Panc1 (cell line): ENCODE results near the gene ISYNA1. TPM values are rescaled to one million over a fixed set of nuclear protein-coding genes. Genes with fewer than 3 reads are reported as not detected.

ENCODE experiments used
- ATAC-seq: fragments of 200-7000 bp; cut with Tn5 transposase; 2 replicates; pipeline ENCODE4 v1.9.1; 2020; ENCODE audit warnings: mild to moderate bottlenecking, moderate library complexity
- BruUV-seq: library from RNA; stranded (reverse); fragments of 400-500 nt; replicated peaks from 2 replicates; lab custom pipeline; 2021; lab: Mats Ljungman, UMichigan
- CTCF ChIA-PET: fragments of 300-600 bp; sonication (Branson Sonifier 250); formaldehyde crosslinking; loops from one replicate; lab custom pipeline; 2022; ENCODE audit warnings: antibody characterized with exemption; lab: Charles Lee
- POLR2A ChIA-PET: fragments of 300-600 bp; sonication (Branson Sonifier 250); formaldehyde crosslinking; loops from one replicate; lab custom pipeline; 2022; ENCODE audit warnings: antibody characterized with exemption; lab: Charles Lee
- DNase-seq: peaks from one replicate; pipeline ENCODE4 v3.0.0-alpha.2; 2010; ENCODE audit warnings: low read depth, low spot score
- H3K27ac ChIP-seq: 2 replicates; pipeline ENCODE4 v1.5.1; 2011; ENCODE audit warnings: mild to moderate bottlenecking, low read length, inconsistent platforms
- H3K27me3 ChIP-seq: fragments of 200-500 bp; sonication (Bioruptor generic); 2 replicates; pipeline ENCODE4 v1.6.0; 2014; ENCODE audit warnings: low read length, inconsistent platforms; ENCODE audit not compliant: control insufficient read depth, insufficient read depth
- H3K36me3 ChIP-seq: fragments of 200-500 bp; sonication (Bioruptor generic); 2 replicates; pipeline ENCODE4 v1.5.1; 2014; ENCODE audit warnings: inconsistent platforms, mild to moderate bottlenecking, low read length, moderate library complexity; ENCODE audit not compliant: control insufficient read depth, insufficient read depth
- H3K4me1 ChIP-seq: 2 replicates; pipeline ENCODE4 v1.5.1; 2011; ENCODE audit warnings: inconsistent platforms, mild to moderate bottlenecking, low read length, moderate library complexity; ENCODE audit not compliant: control insufficient read depth, insufficient read depth
- H3K4me3 ChIP-seq, 2 experiments: 2 replicates each; pipeline ENCODE4 v1.5.1; 2011 to 2012; ENCODE audit warnings: low read depth in 2 of 2, low read length in 2 of 2, mild to moderate bottlenecking in 2 of 2, inconsistent platforms in 1 of 2, moderate library complexity in 1 of 2
- H3K9me3 ChIP-seq: fragments of 200-500 bp; sonication (Bioruptor generic); 2 replicates; pipeline ENCODE4 v1.5.1; 2014; ENCODE audit warnings: low read depth, mild to moderate bottlenecking, inconsistent platforms, low read length, moderate library complexity; ENCODE audit not compliant: control insufficient read depth, insufficient read depth
- POLR2AphosphoS5 ChIP-seq: IDR thresholded peaks from 2 replicates; pipeline ENCODE4 v1.6.1; 2012; ENCODE audit warnings: mild to moderate bottlenecking, low read depth, low read length, moderate library complexity
- SIN3A ChIP-seq: IDR thresholded peaks from 2 replicates; pipeline ENCODE4 v1.6.1; 2012; ENCODE audit warnings: low read depth, mild to moderate bottlenecking, low read length, moderate library complexity, borderline replicate concordance; ENCODE audit not compliant: insufficient read depth
- TCF7L2 ChIP-seq: IDR thresholded peaks from 2 replicates; pipeline ENCODE4 v1.6.1; 2011; ENCODE audit warnings: mild to moderate bottlenecking, low read depth, low read length, inconsistent platforms
- in situ Hi-C: cut with HindIII; loops from 2 replicates; pipeline ENCODE4 v1.10.0; 2016; ENCODE audit warnings: low sequenced_read_pairs, low pct_unique_long_range_greater_than_20kb
- intact Hi-C: fragments of 100-400 bp; cut with micrococcal nuclease; formaldehyde crosslinking; loops from one replicate; pipeline ENCODE4 v1.10.0; 2022; ENCODE audit not compliant: unreplicated experiment
- total RNA-seq: library from RNA; stranded (reverse); gene quantifications from one replicate; pipeline ENCODE4 v1.2.1, GENCODE V29; 2021; ENCODE audit not compliant: unreplicated experiment
- TF ChIP-seq, protein P1 (sequence below), 2 experiments: IDR thresholded peaks; 2 replicates each; pipeline ENCODE4 v1.6.1; 2011 to 2012; ENCODE audit warnings: low read depth in 2 of 2, control low read depth in 1 of 2, low read length in 1 of 2, mild to moderate bottlenecking in 1 of 2, moderate library complexity in 1 of 2; ENCODE audit not compliant: insufficient read depth in 1 of 2
- TF ChIP-seq, protein P2 (sequence below): fragments of 450-650 bp; IDR thresholded peaks from 2 replicates; pipeline ENCODE4 v1.5.1; 2017; ENCODE audit warnings: mild to moderate bottlenecking

The ISYNA1 gene
- total RNA-seq, 1 experiment from 2014 or later = 351 TPM

DNA sequence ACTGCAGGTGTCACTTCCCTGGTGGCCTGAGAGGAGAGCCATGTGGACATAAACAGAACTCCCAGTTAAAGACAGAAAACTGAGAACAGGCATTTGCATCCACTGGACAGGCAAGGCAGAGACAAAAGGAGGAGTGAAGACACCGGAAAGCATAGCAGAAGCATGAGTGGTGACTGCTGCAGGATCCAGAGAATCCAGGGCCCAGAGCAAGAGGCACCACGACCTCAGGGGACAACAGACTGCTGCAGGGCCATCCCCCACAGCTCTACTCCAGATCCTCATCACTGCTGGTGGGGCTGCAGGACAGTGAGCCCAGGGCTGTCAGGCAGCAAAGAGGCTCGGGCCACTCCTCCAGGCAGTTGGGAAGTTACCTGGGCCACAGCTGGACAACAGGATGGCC, 14.5 kb upstream of the ISYNA1 start:
- in situ Hi-C loops (no loop called here), intact Hi-C loops (no loop called here)
- H3K4me3 ChIP-seq = no peak overlapping the region
- no peak overlapping the region for H3K27ac ChIP-seq
- 0 out of 2 replicates have a peak, but pooled peaks cover 10% of the 10 kb centered on the region for H3K4me1 ChIP-seq
- DNase-seq = no peak
- ATAC-seq = no peak
- POLR2A ChIA-PET = no interaction called here
- no TSS peak for BruUV-seq
- H3K36me3 ChIP-seq = no peaks in the 10 kb centered on the region
- CTCF ChIA-PET = interaction anchor here (0.6 kb wide), 1 partner anchor 9 kb away, joined by 6 read pairs; no protein-coding TSS in a partner anchor
- TF ChIP-seq, protein P1, sequence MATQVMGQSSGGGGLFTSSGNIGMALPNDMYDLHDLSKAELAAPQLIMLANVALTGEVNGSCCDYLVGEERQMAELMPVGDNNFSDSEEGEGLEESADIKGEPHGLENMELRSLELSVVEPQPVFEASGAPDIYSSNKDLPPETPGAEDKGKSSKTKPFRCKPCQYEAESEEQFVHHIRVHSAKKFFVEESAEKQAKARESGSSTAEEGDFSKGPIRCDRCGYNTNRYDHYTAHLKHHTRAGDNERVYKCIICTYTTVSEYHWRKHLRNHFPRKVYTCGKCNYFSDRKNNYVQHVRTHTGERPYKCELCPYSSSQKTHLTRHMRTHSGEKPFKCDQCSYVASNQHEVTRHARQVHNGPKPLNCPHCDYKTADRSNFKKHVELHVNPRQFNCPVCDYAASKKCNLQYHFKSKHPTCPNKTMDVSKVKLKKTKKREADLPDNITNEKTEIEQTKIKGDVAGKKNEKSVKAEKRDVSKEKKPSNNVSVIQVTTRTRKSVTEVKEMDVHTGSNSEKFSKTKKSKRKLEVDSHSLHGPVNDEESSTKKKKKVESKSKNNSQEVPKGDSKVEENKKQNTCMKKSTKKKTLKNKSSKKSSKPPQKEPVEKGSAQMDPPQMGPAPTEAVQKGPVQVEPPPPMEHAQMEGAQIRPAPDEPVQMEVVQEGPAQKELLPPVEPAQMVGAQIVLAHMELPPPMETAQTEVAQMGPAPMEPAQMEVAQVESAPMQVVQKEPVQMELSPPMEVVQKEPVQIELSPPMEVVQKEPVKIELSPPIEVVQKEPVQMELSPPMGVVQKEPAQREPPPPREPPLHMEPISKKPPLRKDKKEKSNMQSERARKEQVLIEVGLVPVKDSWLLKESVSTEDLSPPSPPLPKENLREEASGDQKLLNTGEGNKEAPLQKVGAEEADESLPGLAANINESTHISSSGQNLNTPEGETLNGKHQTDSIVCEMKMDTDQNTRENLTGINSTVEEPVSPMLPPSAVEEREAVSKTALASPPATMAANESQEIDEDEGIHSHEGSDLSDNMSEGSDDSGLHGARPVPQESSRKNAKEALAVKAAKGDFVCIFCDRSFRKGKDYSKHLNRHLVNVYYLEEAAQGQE (IDR thresholded peaks at IDR 0.05; ENCODE audit: insufficient read depth in 1 of 2, low read depth in 2 of 2, low read length in 1 of 2) = no peak
- no peak for TF ChIP-seq SIN3A
- no peak for TF ChIP-seq TCF7L2
- no peak for TF ChIP-seq POLR2AphosphoS5
- TF ChIP-seq, protein P2, sequence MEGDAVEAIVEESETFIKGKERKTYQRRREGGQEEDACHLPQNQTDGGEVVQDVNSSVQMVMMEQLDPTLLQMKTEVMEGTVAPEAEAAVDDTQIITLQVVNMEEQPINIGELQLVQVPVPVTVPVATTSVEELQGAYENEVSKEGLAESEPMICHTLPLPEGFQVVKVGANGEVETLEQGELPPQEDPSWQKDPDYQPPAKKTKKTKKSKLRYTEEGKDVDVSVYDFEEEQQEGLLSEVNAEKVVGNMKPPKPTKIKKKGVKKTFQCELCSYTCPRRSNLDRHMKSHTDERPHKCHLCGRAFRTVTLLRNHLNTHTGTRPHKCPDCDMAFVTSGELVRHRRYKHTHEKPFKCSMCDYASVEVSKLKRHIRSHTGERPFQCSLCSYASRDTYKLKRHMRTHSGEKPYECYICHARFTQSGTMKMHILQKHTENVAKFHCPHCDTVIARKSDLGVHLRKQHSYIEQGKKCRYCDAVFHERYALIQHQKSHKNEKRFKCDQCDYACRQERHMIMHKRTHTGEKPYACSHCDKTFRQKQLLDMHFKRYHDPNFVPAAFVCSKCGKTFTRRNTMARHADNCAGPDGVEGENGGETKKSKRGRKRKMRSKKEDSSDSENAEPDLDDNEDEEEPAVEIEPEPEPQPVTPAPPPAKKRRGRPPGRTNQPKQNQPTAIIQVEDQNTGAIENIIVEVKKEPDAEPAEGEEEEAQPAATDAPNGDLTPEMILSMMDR = no peak
- no peaks in the 10 kb centered on the region for H3K9me3 ChIP-seq
- no peaks in the 10 kb centered on the region for H3K27me3 ChIP-seq

DNA sequence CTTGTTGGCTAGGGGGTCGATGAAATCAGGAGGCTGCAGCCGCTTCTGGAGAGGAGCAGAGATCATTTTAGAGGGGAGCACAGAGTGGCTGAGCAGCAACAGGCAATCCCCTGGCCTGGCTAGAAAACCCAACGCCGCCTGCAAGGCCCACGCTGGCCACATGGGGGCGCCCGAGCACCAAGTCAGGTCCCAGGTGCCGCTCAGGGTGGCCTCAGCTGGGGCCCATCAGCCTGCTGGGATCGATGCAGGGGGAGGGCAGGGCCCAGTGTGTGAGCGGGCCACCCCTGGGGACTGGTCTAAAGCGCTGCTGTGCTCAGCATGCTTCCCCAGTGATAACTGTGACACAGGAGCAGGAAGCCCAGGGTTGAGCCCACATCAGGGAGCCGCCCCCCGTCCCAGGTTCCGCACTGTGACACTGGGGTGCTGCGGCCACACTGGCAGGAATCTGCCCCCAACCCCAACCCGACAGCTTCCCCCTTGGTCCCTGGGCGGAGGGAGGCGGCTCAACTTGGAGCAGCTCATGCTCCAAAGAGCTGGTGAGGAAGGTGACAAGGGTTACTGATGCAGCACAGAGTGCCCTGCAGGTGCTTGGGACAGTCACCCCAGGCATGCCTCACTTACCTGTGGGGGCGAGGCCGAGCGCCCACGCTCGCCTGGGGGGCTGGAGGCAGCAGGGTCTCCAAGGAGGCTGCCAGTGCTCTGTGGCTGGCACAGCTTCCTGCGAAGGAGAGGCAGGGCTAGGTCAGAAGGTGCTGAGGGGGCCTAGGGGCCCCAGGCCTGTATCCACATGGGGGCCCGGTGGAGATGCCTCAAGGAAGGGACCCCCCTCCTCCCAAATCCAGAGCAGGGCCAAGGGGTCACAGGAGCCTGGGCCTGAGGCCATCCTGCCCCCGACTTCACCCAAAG, 13.3 kb upstream of the ISYNA1 start:
- ATAC-seq = peak; percentile 86
- Histone ChIP-seq H3K9me3 (no peaks in the 10 kb centered on the region), H3K27me3 (no peaks in the 10 kb centered on the region), H3K27ac (no peak overlapping the region), H3K4me1 (0 out of 2 replicates have a peak, but pooled peaks cover 10% of the 10 kb centered on the region), H3K36me3 (no peaks in the 10 kb centered on the region), H3K4me3 (no peak overlapping the region)
- TF ChIP-seq, protein P1 (IDR thresholded peaks at IDR 0.05; ENCODE audit: insufficient read depth in 1 of 2, low read depth in 2 of 2, low read length in 1 of 2) = no peak
- TF ChIP-seq, protein P2 = peak; percentile 95
- ChIA-PET CTCF (interaction anchor here (0.7 to 0.8 kb wide), 2 partner anchors 19 to 138 kb away, joined by 3 to 4 read pairs; no protein-coding TSS in a partner anchor), POLR2A (no interaction called here)
- in situ Hi-C loops (no loop called here), intact Hi-C loops (no loop called here)
- DNase-seq = no peak
- no TSS peak for BruUV-seq
